M059J (cell line): Measurements from ENCODE around the gene KY. TPM values are rescaled to one million over a fixed set of nuclear protein-coding genes. Genes with fewer than 3 reads are reported as not detected.
A peak's percentile ranks its signal among the peaks of the same experiment; 100 is the strongest.

Experiments
- DNase-seq: peaks from one replicate; pipeline ENCODE4 v3.0.0-alpha.2; 2012; ENCODE audit warnings: low read depth
- total RNA-seq: library from RNA; depleted of rRNA; stranded (reverse); fragments of >200 nt; shearing (Covaris generic); gene quantifications from 2 replicates; pipeline ENCODE4 v1.2.3, GENCODE V29; 2014; rRNA removed

KY gene, protein sequence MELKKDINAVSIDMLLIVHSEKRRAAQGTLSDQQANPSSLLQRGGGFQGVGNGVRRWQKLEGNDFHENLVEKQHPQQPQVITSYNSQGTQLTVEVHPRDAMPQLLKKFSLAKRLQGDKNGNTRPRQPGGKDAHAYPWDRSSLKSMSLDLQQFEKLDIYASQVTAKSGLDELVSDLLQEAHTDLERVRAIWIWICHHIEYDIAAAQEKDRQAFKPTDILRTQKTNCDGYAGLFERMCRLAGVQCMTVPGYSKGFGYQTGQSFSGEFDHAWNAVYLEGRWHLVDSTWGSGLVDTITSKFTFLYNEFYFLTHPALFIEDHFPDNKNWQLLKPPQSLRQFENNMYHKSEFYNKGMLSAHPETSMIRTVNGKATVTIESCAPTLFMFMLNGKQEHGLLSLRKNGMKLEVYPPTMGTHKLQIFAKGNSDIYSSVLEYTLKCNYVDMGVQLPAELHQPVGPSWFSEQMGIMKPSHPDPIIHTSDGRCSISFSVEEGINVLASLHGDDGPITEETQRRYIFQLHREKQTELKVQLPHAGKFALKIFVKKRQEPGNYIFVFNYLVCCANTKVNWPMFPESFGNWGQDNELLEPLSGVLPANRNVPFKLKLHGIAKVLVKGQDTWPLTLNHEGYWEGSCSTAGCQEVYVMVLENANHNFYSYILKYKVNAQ
- 0.66 and 0.76 TPM in 2 replicates for total RNA-seq

DNA sequence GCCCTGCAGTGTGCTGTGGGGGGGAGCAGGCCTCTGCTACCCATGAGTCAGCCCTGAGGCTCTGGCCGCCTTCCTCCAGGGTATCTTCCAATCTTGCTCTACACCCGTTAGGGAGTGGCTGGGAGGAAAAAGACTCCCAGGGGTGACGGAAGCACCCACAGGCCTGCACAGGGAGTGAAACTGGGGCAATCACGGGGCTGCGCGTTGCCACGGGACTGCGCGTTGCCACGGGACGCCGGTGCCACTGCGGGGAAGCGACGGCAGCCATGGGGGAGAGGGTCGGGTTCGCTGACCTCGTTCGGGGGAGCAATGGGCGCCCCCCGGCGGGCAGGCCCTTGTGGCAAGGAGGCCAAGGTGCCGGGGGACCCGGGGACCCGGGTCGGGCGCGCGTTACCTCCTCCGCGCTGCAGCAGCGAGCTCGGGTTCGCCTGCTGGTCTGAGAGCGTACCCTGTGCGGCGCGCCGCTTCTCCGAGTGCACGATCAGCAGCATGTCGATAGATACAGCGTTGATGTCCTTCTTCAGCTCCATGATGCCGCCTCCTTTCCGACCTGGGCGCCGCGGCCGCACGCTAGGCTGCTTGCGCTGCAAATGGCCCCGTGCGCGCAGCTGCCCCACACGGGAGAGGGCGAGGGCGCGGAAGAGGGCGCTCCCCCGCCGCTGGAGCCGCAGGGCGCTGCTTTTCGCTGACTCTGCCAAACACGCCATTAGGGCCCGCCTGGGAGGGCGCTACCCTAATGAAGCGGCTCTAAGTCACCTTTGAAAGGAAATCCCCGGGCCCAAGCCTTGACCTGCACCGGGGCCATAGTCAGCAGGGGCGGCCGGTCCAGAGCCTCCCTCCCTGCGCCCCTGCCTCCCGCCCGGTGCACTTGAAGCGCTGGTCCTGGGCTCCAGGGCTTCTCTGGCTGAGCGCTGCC, at the start of gene KY:
TSS of gene KY (minus strand) at position 592 of the 916 bp plus-strand sequence. CDS start at position 530, 62 bp downstream.
- DNase-seq: peak; percentile 38

DNA sequence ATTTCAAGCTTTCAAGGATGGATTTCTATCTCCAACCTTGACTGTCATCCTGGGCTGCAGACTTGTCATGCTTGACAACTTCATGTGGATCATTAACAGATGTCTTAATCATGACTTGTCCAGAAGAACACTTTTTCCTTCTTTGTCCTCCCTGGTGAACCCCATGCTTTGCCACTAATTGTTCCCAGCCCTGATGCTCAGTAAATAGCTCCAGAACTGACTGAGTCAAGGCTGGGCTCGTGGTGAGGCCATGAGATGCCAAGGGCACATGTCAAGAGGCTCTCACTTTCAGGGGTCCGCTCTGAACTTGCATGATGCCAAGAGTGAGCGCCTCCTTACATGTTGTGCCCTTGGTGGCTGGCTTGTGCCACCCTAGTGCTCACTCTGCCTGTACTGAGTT, 48.9 kb upstream of the KY start:
- no peak for DNase-seq

- DNase-seq: no peak
Observed at GRCh38 chr3:134699141-134699711, 48.4 kb upstream of the KY start.

DNA sequence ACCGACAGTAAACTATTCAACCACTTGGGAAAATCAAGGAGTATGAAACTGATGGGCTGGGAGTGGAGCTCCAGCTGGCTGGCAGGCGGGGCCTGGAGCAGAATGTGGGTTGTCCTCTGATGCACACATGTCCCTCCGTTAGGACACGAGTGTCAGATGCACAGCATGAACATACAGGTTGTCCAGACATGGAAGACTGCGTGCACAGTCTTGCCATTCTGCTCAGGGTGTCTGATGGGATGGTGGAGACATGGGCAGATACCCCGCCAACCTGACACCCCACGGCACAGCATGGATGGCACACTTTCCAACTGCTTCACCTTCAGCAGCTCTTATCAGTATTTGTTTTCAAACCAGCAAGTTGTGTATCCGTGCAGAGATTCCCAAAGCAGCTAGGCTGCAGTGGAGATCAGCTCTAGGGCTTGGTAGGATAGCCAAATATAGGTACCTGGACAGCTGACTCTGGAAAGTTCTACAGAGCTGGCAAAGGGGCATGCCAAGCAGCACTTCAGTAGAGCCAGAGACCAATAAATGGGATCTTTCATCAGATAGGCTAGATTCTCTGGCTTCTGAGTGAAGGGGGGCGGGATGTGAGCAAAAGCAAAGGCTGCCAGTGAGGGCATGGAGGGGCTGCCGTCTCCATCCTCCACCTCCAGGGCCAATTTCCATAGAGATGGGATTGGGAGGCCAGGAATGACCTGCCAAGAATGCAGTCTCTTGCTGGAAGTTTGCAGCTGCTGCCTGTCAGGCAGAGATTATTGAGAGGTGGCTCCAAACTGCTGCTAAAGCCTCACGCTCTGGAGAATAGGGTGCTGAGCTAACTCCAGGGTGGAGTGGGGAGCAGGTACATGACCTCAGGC, 47.2 kb upstream of the KY start:
- no peak for DNase-seq

- DNase-seq: no peak
Observed at GRCh38 chr3:134696155-134696554, 45.3 kb upstream of the KY start.

- no peak for DNase-seq
Observed at GRCh38 chr3:134694946-134695543, 44.2 kb upstream of the KY start.

GRCh38 chr3:134694466-134694865, 43.6 kb upstream of the KY start:
- DNase-seq: no peak

DNA sequence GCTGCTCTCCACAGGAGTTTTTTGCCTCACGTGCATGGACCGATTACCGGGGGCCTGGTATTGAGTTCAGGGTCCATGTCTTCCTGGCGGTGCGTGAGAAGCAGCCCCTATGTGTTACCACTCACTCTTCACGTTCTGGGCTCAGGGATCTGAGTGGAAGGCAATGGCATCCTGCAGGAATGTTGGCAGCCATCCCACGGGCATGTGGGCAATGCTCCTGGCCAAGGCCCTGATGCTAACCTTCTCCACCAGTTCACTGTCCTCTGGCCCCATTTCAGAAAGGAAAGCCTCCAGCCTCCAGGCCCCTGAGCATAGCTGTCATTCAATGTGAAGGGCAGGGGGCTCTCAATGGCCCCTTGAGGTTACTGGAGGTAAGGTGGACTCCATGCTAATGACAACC, 43.0 kb upstream of the KY start:
- peak; percentile 69 for DNase-seq

- DNase-seq: peak; percentile 38
Observed at GRCh38 chr3:134693226-134693625, 42.4 kb upstream of the KY start.

- no peak for DNase-seq
Observed at GRCh38 chr3:134690226-134690625, 39.4 kb upstream of the KY start.

DNA sequence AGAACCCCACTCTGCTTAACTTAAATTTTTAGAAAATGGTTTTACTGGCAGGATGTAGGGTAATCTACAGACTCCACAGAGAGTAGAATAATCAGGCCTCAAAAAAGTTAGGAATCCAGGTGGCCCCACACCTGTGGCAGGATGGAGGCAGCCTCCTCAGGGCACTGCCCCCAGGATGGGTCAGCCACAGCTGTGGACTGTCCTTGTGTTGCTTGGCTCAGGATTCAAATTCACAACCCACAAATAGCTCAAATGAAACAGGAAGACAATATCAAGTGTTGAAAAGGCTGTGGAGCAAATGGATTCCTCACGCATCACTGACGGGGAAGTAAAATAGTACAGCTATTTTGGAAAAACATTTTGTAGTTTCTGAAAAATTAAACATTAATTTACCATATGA, 36.8 kb upstream of the KY start:
- DNase-seq: no peak

- DNase-seq: peak; percentile 78
Observed at GRCh38 chr3:134685929-134686802, 35.3 kb upstream of the KY start.

GRCh38 chr3:134682196-134682880, 31.5 kb upstream of the KY start:
- no peak for DNase-seq

DNA sequence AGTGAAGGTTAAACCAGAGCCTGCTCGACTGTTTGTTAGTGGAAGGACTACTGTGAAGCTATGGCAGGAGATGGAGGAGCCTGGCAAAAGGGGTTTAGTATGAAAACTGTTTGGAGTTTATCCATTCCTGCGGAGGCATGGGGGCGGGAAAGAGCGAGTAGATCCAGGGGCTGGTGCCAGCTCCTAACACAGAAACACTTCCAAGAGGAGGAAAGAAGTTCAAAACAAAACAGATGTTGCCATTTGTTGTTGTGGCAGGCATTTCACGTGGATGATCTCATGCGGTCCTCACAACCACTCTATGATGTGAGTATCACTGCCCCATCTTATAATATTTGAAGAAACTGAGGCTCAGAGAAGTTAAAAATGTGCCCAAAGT, 30.7 kb upstream of the KY start:
- no peak for DNase-seq

- DNase-seq: no peak
Observed at GRCh38 chr3:134680796-134681521, 30.1 kb upstream of the KY start.

DNA sequence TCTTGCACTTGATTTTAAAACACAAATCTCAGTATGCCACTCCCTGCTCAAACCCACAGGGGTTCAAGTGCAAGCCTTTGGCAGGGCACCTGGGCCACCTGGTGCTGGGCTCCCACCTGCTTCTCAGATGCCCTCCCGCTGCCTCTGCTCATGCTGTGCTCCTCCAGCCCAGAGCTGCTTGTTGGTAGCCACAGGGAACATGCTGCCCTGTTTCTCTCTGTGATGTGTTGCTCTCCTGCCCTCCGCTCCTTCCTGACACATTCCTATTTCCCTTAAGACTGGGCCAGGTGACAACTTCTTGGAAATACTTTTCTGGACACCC, 27.1 kb upstream of the KY start:
- DNase-seq: no peak

DNA sequence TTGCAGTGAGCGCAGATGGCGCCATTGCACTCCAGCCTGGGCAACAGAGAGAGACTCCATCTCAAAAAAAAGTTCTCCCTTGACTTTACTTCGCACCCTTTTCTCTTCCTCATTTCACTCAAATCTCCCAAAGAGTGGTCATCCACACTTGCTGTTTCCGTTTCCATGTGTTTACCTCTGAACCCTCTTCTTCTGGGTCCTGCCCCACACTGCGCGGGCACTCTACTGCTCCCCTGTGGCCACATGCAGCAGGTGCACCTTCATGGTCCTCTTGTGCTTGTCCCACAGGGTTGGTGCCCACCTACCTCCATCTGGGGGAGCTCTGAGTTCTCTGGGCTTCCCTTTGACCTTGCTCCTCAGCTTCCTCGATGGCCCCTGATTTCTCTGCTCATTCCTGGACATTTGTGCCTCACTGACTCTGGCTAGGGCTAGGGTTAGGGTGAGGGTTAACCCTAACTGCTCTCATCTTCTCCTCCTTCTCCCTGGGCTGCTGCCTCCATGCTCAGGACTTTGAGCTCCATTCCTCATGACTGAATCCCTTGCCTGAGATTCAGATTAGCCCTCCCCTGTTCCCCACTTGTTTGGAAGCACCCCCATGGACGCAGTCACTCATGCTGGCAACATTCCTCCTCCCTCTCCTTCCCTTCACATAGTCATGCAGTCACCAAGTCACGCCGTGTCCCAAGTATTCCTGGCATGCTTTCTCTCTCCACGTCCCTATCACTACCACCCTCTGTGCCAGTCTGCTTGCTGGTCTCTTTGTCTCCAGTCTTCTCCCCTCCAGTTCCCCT, 26.6 kb upstream of the KY start:
- DNase-seq: no peak
